ENCODE measurements around the gene FARP1.

FARP1 gene

GRCh38 chr13:98338310-98338709, 195.4 kb downstream of the FARP1 start:
- Histone ChIP-seq H3K27me3 (replicated peaks; ENCODE audit: control insufficient read depth, insufficient read depth, low read length) (no peaks in the 10 kb centered on the region), H3K36me3 (ENCODE audit: control insufficient read depth, insufficient read depth, low read length) (no peaks in the 10 kb centered on the region), H3K4me3 (replicated peaks; ENCODE audit: low read depth, low read length) (no peak overlapping the region)
- no peak for TF ChIP-seq CTCF (IDR thresholded peaks at IDR 0.05; ENCODE audit: insufficient read depth, low read length, poor library complexity, severe bottlenecking)
- no peak for DNase-seq (ENCODE audit: extremely low read depth, insufficient read length)

- Histone ChIP-seq H3K36me3 (ENCODE audit: control insufficient read depth, insufficient read depth, low read length) (no peaks in the 10 kb centered on the region), H3K4me3 (replicated peaks; ENCODE audit: low read depth, low read length) (no peak overlapping the region), H3K27me3 (replicated peaks; ENCODE audit: control insufficient read depth, insufficient read depth, low read length) (no peaks in the 10 kb centered on the region)
- no peak for DNase-seq (ENCODE audit: extremely low read depth, insufficient read length)
- no peak for TF ChIP-seq CTCF (IDR thresholded peaks at IDR 0.05; ENCODE audit: insufficient read depth, low read length, poor library complexity, severe bottlenecking)
Measured at GRCh38 chr13:98339684-98340425, 197.0 kb downstream of the FARP1 start.

- no peak for DNase-seq (ENCODE audit: extremely low read depth, insufficient read length)
- Histone ChIP-seq H3K27me3 (replicated peaks; ENCODE audit: control insufficient read depth, insufficient read depth, low read length) (no peaks in the 10 kb centered on the region), H3K36me3 (ENCODE audit: control insufficient read depth, insufficient read depth, low read length) (no peaks in the 10 kb centered on the region), H3K4me3 (replicated peaks; ENCODE audit: low read depth, low read length) (no peak overlapping the region)
- TF ChIP-seq CTCF (IDR thresholded peaks at IDR 0.05; ENCODE audit: insufficient read depth, low read length, poor library complexity, severe bottlenecking): no peak
Measured at GRCh38 chr13:98342953-98343352, 200.1 kb downstream of the FARP1 start.

- Histone ChIP-seq H3K4me3 (replicated peaks; ENCODE audit: low read depth, low read length) (no peak overlapping the region), H3K36me3 (ENCODE audit: control insufficient read depth, insufficient read depth, low read length) (no peaks in the 10 kb centered on the region), H3K27me3 (replicated peaks; ENCODE audit: control insufficient read depth, insufficient read depth, low read length) (no peaks in the 10 kb centered on the region)
- DNase-seq (ENCODE audit: extremely low read depth, insufficient read length): no peak
- no peak for TF ChIP-seq CTCF (IDR thresholded peaks at IDR 0.05; ENCODE audit: insufficient read depth, low read length, poor library complexity, severe bottlenecking)
Measured at GRCh38 chr13:98343461-98343860, 200.6 kb downstream of the FARP1 start.

GRCh38 chr13:98344392-98344791, 201.5 kb downstream of the FARP1 start:
- no peak for TF ChIP-seq CTCF (IDR thresholded peaks at IDR 0.05; ENCODE audit: insufficient read depth, low read length, poor library complexity, severe bottlenecking)
- H3K4me3 ChIP-seq (replicated peaks; ENCODE audit: low read depth, low read length): no peak overlapping the region
- DNase-seq (ENCODE audit: extremely low read depth, insufficient read length): no peak
- H3K36me3 ChIP-seq (ENCODE audit: control insufficient read depth, insufficient read depth, low read length): no peaks in the 10 kb centered on the region
- no peaks in the 10 kb centered on the region for H3K27me3 ChIP-seq (replicated peaks; ENCODE audit: control insufficient read depth, insufficient read depth, low read length)

All from GM06990 (cell line).